LNCaP clone FGC (cell line): ENCODE measurements around the gene NEMP1.

Experiments
- DNase-seq: peaks from one replicate; pipeline ENCODE4 v3.0.0-alpha.2; 2011; ENCODE audit warnings: low read depth
- H3K4me3 ChIP-seq: 2 replicates; pipeline ENCODE4 v1.5.1; 2011; ENCODE audit warnings: mild to moderate bottlenecking, low read depth, low read length, control low read depth
- CTCF ChIP-seq: IDR thresholded peaks from 2 replicates; pipeline ENCODE4 v1.5.1; 2012; ENCODE audit warnings: mild to moderate bottlenecking; ENCODE audit not compliant: control insufficient read depth, insufficient read depth; ENCODE audit errors: extremely low read depth

Gene NEMP1, protein sequence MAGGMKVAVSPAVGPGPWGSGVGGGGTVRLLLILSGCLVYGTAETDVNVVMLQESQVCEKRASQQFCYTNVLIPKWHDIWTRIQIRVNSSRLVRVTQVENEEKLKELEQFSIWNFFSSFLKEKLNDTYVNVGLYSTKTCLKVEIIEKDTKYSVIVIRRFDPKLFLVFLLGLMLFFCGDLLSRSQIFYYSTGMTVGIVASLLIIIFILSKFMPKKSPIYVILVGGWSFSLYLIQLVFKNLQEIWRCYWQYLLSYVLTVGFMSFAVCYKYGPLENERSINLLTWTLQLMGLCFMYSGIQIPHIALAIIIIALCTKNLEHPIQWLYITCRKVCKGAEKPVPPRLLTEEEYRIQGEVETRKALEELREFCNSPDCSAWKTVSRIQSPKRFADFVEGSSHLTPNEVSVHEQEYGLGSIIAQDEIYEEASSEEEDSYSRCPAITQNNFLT

GRCh38 chr12:57078519-57079404 lies at the start of gene NEMP1:
NEMP1 (minus strand) TSS chr12:57078791; CDS start chr12:57078745, 46 bp downstream.
- DNase-seq: peak; percentile 100
- TF ChIP-seq CTCF: no peak
- H3K4me3 ChIP-seq: peak within 1 kb of the TSS; percentile 80

DNA sequence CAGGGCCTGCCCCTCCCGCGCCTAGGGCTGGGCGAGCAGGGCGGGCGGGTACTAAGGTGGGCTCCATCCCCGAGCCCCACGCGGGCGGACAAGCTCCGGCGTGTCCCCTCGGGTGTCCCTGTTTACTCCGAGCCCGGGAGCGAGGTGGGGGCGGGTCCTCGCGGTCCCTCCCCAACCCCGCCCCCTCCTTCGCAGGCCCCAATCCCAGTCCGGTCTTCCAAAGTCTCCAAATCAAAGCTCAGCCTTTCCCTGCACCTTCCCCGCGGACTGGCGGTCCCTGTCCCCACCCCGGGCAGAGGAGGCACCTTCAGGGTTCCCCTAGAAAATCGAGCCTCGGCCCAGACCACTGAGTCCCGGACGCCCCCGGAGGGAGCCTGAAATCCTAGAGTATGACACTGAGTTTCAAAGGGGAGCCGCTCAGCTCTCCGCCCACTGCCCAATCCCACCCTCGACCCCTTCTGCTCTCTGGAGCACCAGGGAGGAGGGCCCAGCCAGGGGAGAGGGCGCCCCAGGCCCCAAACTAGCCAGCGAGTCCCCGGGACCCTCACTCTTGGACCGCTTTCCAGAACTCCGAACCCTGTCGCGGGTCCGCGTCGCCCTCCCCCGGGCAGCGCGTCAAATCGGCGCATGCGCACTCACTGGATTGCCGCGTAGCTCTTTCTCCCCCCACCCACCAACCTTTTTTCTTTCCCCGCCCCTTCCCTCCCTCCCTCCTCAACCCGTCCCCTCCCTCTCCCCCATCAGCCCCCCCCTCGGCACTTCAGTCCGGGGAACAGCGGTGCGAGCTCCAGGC lies 49.3 kb upstream of the NEMP1 start, which contains the start of gene LRP1:
Gene LRP1, plus strand, starts transcription at position 758 of the 793 bp plus-strand sequence. CDS start 482 bp downstream, outside the sequence.
- peak; percentile 65 for DNase-seq
- no peak for TF ChIP-seq CTCF

DNA sequence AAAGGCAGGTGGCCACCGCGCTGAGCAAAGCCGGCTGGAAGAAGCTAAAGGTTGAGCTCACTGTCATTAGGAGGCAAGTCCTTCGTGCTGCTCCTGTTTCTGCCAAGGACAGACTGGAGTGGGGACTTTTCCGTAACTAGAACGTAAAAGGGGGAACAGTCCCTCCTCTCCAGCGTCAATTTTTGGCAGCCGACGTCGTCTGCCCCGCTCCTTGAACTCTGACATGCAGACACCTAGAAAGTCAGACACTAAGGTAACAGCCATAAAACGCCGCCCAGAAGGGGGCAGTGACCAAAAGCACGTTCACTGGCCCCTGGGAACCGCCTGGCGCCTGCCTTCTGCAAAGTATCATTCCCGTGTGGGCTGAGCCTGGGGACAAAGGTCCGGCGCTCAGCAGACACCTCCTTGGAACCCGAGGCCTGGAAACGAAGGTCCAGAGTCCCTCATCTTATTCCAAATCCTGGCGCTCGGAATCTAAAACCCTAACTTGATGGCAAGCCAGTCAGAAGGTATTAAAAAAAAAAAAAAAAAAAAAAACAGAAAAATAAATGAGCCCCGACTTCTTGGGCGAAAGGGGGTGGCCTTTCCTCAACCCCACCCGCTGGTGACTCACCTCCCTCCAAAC lies 48.6 kb upstream of the NEMP1 start:
- peak; percentile 34 for TF ChIP-seq CTCF
- peak; percentile 53 for DNase-seq

More for the DNA sequence above, 49.3 kb upstream of the NEMP1 start, which contains the start of gene LRP1:
- H3K4me3 ChIP-seq: peak within 1 kb of the TSS; percentile 88

DNA sequence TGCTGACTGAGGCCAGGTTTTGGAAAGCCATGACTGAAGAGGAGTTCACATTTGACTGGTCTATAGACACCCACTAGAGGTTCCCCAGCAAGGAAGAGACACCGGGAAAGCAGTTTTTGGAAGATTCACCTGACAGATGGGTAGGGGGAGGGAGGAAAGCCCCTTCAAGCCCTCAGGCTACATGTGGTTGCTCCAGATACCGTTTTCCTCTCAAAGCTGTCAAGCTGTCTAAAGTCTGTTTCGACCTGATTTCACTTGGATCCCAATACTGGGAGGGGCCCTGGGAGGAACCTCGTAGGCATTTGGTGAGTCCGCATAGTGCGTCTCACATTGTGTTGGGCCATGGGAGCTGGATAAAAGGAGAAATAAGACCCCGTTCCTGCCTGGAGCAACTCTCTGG lies 48.0 kb upstream of the NEMP1 start:
- peak overlapping the region; percentile 88 for H3K4me3 ChIP-seq
- no peak for DNase-seq
- no peak for TF ChIP-seq CTCF

More for the DNA sequence above, 48.6 kb upstream of the NEMP1 start:
- peak overlapping the region; percentile 88 for H3K4me3 ChIP-seq

- TF ChIP-seq CTCF: no peak
- no peak overlapping the region for H3K4me3 ChIP-seq
Measured at GRCh38 chr12:57126061-57126460, 47.5 kb upstream of the NEMP1 start.

More at GRCh38 chr12:57126061-57126460, 47.5 kb upstream of the NEMP1 start:
- DNase-seq: no peak
